Adipocyte (in vitro differentiated cells): ENCODE data around the gene ACADM.
"Not testable (repeated sequence)": the region's sequence is repeated elsewhere in the genome, so short reads cannot be mapped to it uniquely, and the experiment has no call there.

Experiments
- DNase-seq: peaks from one replicate; pipeline ENCODE4 v3.0.0-alpha.2; 2015; ENCODE audit warnings: low read depth
- H3K27me3 ChIP-seq: replicated peaks from 2 replicates; pipeline ENCODE4 v1.7.0; 2013; ENCODE audit warnings: mild to moderate bottlenecking, low read length, moderate library complexity; ENCODE audit not compliant: control insufficient read depth, insufficient read depth
- H3K36me3 ChIP-seq: 2 replicates; pipeline ENCODE4 v1.7.0; 2013; ENCODE audit warnings: low read length, mild to moderate bottlenecking, moderate library complexity; ENCODE audit not compliant: control insufficient read depth, insufficient read depth, severe bottlenecking
- H3K4me1 ChIP-seq: 2 replicates; pipeline ENCODE4 v1.7.0; 2013; ENCODE audit warnings: mild to moderate bottlenecking, low read length, moderate library complexity; ENCODE audit not compliant: control insufficient read depth, insufficient read depth
- H3K4me3 ChIP-seq: 2 replicates; pipeline ENCODE4 v1.7.0; 2013; ENCODE audit warnings: mild to moderate bottlenecking, low read length, moderate library complexity
- H3K9ac ChIP-seq: 2 replicates; pipeline ENCODE4 v1.7.0; 2013; ENCODE audit warnings: mild to moderate bottlenecking, low read length, moderate library complexity
- H3K9me3 ChIP-seq: 2 replicates; pipeline ENCODE4 v1.7.0; 2013; ENCODE audit warnings: mild to moderate bottlenecking, low read length, moderate library complexity; ENCODE audit not compliant: control insufficient read depth

The ACADM gene

DNA sequence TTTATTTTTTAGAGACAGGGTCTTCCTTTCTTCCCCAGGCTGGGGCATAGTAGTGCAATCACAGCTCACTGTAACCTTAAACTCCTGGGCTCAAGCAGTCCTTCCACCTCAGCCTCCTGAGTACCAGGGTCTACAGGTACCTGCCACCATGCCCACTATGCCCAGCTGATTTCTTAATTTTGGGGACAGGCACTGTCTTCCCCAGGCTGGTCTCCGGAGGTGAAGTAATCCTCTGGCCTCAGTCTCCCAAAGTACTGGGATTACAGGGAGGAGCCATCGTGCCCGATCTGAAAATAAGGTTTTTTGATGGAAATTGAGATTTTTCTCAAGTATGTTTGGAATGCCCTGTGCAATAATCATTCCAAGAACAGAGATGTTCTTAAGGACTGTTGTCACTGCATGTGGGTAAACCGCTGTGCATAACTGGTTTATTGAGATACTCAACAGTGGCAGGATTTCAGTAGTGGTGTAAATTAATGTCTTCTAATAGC lies 71.2 kb downstream of the ACADM start:
- Histone ChIP-seq H3K27me3 (no peaks in the 10 kb centered on the region), H3K4me1 (peaks cover 12% of the 10 kb centered on the region), H3K36me3 (peaks cover 62% of the 10 kb centered on the region), H3K4me3 (no peak overlapping the region), H3K9me3 (no peaks in the 10 kb centered on the region), H3K9ac (no peak overlapping the region)
- DNase-seq = no peak

GRCh38 chr1:75796376-75797272 lies 72.1 kb downstream of the ACADM start, which contains the start of gene MSH4:
Gene MSH4, plus strand, starts transcription at chr1:75796882. Its CDS starts 104 bp downstream, at chr1:75796986.
- DNase-seq = no peak
- Histone ChIP-seq H3K9me3 (no peaks in the 10 kb centered on the region), H3K4me3 (no peak within 1 kb of the TSS), H3K27me3 (no peaks in the 10 kb centered on the region), H3K9ac (no peak within 1 kb of the TSS), H3K4me1 (peaks cover 3% of the 10 kb centered on the region), H3K36me3 (peaks cover 53% of the 10 kb centered on the region)

DNA sequence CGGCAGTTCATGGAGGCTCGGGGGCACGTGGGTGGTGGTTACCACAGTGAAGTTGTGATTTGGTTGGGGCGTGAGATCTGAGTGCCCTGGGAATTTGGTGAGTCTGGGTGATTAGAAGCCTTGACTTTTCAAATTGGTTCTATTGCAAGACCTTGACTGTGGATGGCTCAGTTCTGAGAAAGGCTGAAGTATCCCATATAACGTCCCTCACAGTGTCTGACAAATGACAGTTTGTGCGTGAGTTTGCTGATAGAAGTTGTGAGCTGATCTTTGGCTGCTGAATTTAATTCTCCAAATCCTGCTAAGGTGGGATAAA lies 72.7 kb downstream of the ACADM start:
- DNase-seq = no peak
- no peak overlapping the region for H3K4me3 ChIP-seq
- H3K4me1 ChIP-seq = peaks cover 2% of the 10 kb centered on the region
- H3K9me3 ChIP-seq = no peaks in the 10 kb centered on the region
- H3K9ac ChIP-seq = no peak overlapping the region
- no peaks in the 10 kb centered on the region for H3K27me3 ChIP-seq
- H3K36me3 ChIP-seq = peaks cover 47% of the 10 kb centered on the region

DNA sequence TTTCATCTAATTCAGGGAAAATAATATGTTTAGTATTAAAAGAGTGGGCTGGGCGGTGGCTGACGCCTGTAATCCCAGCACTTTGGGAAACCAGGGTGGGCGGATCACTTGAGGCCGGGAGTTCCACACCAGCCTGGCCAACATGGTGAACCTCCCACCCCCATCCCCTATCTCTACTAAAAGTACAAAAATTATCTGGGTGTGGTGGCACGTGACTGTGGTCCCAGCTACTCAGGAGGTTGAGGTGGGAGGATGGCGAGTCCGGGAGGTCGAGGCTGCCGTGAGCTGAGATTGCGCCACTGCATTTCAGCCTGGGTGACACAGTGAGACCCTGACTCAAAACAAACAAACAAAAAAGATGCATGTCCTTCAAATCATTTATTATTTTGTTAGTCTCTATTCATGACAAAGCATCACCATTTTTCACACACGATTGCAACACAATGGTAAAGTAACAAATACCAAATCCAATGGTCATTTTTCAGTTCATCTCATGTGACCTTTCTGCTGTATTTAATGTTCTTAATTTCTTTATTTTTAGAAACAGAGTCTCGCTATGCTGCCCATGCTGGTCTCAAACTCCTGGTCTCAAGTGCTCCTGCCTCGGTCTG lies 73.2 kb downstream of the ACADM start:
- Histone ChIP-seq H3K9me3 (no peaks in the 10 kb centered on the region), H3K4me3 (no peak overlapping the region), H3K36me3 (peaks cover 42% of the 10 kb centered on the region), H3K27me3 (no peaks in the 10 kb centered on the region), H3K4me1 (peaks cover 2% of the 10 kb centered on the region), H3K9ac (no peak overlapping the region)
- DNase-seq = peak; percentile 23

- H3K4me3 ChIP-seq, DNase-seq, H3K27me3 ChIP-seq, H3K4me1 ChIP-seq, H3K9ac ChIP-seq, H3K9me3 ChIP-seq, H3K36me3 ChIP-seq: not testable (repeated sequence)
Measured at GRCh38 chr1:75801480-75801879, 77.0 kb downstream of the ACADM start.

DNA sequence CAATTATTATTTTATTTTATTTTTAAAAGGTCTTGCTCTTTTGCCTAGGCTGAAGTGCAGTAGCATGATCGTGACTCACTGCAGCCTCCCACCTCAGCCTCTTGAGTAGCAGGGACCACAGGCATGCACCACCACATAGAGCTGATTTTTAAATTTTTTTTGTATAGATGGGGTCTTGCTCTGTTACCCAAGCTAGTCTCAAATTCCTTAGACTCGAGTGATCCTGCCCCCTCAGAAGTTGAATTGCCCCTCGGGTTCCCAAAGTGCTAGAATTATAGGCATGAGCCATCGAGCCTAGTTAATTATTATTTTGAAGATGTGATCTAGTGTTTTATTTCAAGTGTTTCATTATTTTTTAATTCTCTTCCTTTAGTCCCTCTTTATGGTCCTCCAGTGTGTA lies 84.4 kb downstream of the ACADM start:
- H3K9me3 ChIP-seq = no peaks in the 10 kb centered on the region
- H3K4me1 ChIP-seq = no peaks in the 10 kb centered on the region
- DNase-seq = no peak
- H3K36me3 ChIP-seq = no peaks in the 10 kb centered on the region
- H3K9ac ChIP-seq = no peak overlapping the region
- no peak overlapping the region for H3K4me3 ChIP-seq
- H3K27me3 ChIP-seq = no peaks in the 10 kb centered on the region

GRCh38 chr1:75810113-75810512 lies 85.6 kb downstream of the ACADM start:
- not testable (repeated sequence) for H3K9ac ChIP-seq, H3K4me3 ChIP-seq, H3K36me3 ChIP-seq, H3K4me1 ChIP-seq, H3K27me3 ChIP-seq, H3K9me3 ChIP-seq, DNase-seq

DNA sequence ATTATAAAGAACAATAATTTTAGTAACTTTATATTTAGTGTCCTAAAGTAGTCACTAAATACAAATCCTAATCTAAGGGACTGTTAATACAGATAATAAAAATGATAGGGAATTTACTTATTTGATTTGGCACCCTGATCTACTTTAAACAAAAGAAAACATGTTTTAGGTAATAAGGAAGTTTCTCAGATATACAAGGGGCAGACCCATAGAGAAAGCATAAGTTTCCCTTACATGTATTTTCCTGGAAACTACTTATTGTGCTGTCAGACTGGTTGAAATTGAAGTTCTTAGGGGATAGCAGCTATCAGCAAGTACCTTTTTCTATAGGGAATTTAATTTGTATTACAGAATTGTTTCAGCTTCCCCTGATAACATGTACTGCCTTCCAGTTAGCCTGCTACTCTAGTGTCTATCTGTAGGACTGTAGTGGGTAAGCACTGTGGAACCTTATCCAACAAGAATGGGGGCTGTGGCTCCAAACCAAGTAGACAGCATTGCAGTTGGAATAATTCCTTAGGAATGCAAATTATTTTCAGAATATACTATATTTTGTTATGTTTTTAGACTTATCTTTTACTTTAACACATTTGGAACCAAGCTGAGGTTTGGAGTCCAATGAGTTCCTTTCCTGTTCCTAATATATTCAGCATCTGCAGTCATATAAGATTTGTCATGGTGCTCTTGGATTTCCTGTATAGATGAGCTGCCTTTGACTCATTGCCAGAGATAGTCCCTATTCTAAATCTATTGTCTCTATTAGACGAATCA lies 86.9 kb downstream of the ACADM start:
- Histone ChIP-seq H3K4me1 (no peaks in the 10 kb centered on the region), H3K36me3 (no peaks in the 10 kb centered on the region), H3K9ac (no peak overlapping the region), H3K27me3 (no peaks in the 10 kb centered on the region), H3K4me3 (no peak overlapping the region), H3K9me3 (no peaks in the 10 kb centered on the region)
- no peak for DNase-seq

DNA sequence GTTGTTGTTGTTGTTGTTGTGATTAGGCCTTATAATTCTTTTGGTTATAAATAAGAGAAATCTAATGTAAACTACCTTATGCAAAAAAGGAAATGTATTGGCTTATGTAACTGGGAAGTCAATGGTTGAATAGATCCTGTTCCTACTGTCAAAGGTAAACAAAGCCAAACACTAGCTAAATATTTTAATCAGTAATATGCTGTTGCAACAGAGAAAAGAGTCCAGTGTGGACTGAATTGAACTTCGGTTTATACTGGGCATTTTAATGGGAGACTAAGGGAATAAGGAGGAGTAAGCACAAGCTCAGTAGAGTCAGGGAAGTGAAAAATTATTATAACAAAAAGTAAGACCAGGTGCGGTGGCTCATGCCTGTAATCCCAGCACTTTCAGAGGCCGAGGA lies 87.6 kb downstream of the ACADM start:
- no peak for DNase-seq
- H3K4me3 ChIP-seq = no peak overlapping the region

More for the DNA sequence above, 87.6 kb downstream of the ACADM start:
- Histone ChIP-seq H3K27me3 (no peaks in the 10 kb centered on the region), H3K9ac (no peak overlapping the region), H3K4me1 (no peaks in the 10 kb centered on the region), H3K36me3 (no peaks in the 10 kb centered on the region), H3K9me3 (no peaks in the 10 kb centered on the region)
